Breast epithelium (tissue), 4 donors: ENCODE results near the gene GATAD2B. TPM values are rescaled to one million over a fixed set of nuclear protein-coding genes. Genes with fewer than 3 reads are reported as not detected.

Experiments
- DNase-seq, 2 donors: peaks; one replicate each; pipeline ENCODE4 v3.0.0-alpha.2; 2019; ENCODE audit warnings: low spot score in 2 of 2
- H3K27ac ChIP-seq, 2 donors: fragments of 200-600 bp; sonication (generic) in 1 of 2; one replicate each; pipeline ENCODE4 v1.5.1; 2016 to 2019; ENCODE audit warnings: mild to moderate bottlenecking in 1 of 2
- H3K27me3 ChIP-seq, 2 donors: fragments of 200-600 bp; sonication (generic) in 1 of 2; one replicate each; pipeline versions ENCODE4 v1.5.1 to v1.6.0; 2017 to 2019; ENCODE audit warnings: control low read depth in 1 of 2, mild to moderate bottlenecking in 1 of 2
- H3K36me3 ChIP-seq: fragments of 200-600 bp; one replicate; pipeline ENCODE4 v1.5.1; 2019
- H3K4me1 ChIP-seq, 2 donors: fragments of 200-600 bp; sonication (generic); one replicate each; pipeline ENCODE4 v1.5.1; 2016 to 2019; ENCODE audit warnings: control low read depth in 1 of 2
- H3K4me3 ChIP-seq, 3 donors: fragments of 200-600 bp; sonication (generic); 1 replicate in 2 of 3; 2 replicates in 1 of 3; pipeline ENCODE4 v1.5.1; 2016 to 2019; ENCODE audit warnings: mild to moderate bottlenecking in 3 of 3, moderate library complexity in 2 of 3
- H3K9me3 ChIP-seq, 2 donors: fragments of 200-600 bp; sonication (generic) in 1 of 2; one replicate each; pipeline ENCODE4 v1.5.1; 2016 to 2019; ENCODE audit warnings: control low read depth in 1 of 2
- CTCF ChIP-seq, 3 donors: fragments of 450-650 bp; IDR thresholded peaks; one replicate each; pipeline ENCODE4 v1.5.1; 2016 to 2017; ENCODE audit warnings: antibody characterized with exemption in 3 of 3, mild to moderate bottlenecking in 3 of 3, moderate library complexity in 3 of 3
- POLR2A ChIP-seq: fragments of 450-650 bp; IDR thresholded peaks from one replicate; pipeline ENCODE4 v1.6.1; 2016; ENCODE audit warnings: antibody characterized with exemption, mild to moderate bottlenecking, moderate library complexity
- POLR2AphosphoS5 ChIP-seq, 3 donors: sonication (generic); formaldehyde crosslinking; IDR thresholded peaks; one replicate each; pipeline ENCODE4 v1.6.1; 2017; ENCODE audit warnings: antibody characterized with exemption in 3 of 3
- intact Hi-C: fragments of 100-400 bp; cut with DNase I; formaldehyde crosslinking; loops from one replicate; pipeline ENCODE4 v1.15.1; 2023; ENCODE audit warnings: low total_unique reads
- total RNA-seq, 3 donors: library from RNA; depleted of rRNA; stranded (reverse); fragments of >200 nt; gene quantifications; one replicate each; pipeline ENCODE4 v1.1.0, GENCODE V29; 2016

The GATAD2B gene
- total RNA-seq, result 10 to 100 TPM; 18.7 to 21.2 (median 20.0) TPM

GRCh38 chr1:153922972-153923925, at the start of gene GATAD2B:
Gene GATAD2B, minus strand, starts transcription at chr1:153922972. Its CDS starts 94,625 bp downstream, at chr1:153828347.
- Histone ChIP-seq H3K36me3 (no peaks in the 10 kb centered on the region), H3K27ac (peak within 1 kb of the TSS; percentile 81 to 93), H3K9me3 (no peaks in the 10 kb centered on the region), H3K4me3 (peak within 1 kb of the TSS; percentile 66 to 91 (median 74)), H3K27me3 (no peaks in the 10 kb centered on the region), H3K4me1 (peaks cover 0 to 22% of the 10 kb centered on the region in 2 donors)
- intact Hi-C loops, result no loop called here
- DNase-seq, result peak; percentile 99
- TF ChIP-seq CTCF (IDR thresholded peaks at IDR 0.05), result no peak
- peak; percentile 27 to 64 (median 55) for TF ChIP-seq POLR2AphosphoS5 (IDR thresholded peaks at IDR 0.05)
- no peak for TF ChIP-seq POLR2A

GRCh38 chr1:153970346-153970745, 47.6 kb upstream of the GATAD2B start:
- Histone ChIP-seq H3K27me3 (no peaks in the 10 kb centered on the region), H3K4me3 (no peak overlapping the region), H3K4me1 (peaks cover 0 to 18% of the 10 kb centered on the region in 2 donors), H3K9me3 (no peaks in the 10 kb centered on the region), H3K27ac (no peak overlapping the region), H3K36me3 (no peaks in the 10 kb centered on the region)
- intact Hi-C loops, result loop anchor here (10.0 kb wide), 1 partner anchor 176 kb away; no protein-coding TSS in a partner anchor
- TF ChIP-seq POLR2AphosphoS5 (IDR thresholded peaks at IDR 0.05), result no peak
- TF ChIP-seq CTCF (IDR thresholded peaks at IDR 0.05), result no peak
- TF ChIP-seq POLR2A, result no peak
- DNase-seq, result no peak

- H3K4me3 ChIP-seq, result peak overlapping the region in 2 of 3 donors; percentile 66 to 72
- peaks cover 0 to 18% of the 10 kb centered on the region in 2 donors for H3K4me1 ChIP-seq
- intact Hi-C loops, result no loop called here
- no peak for DNase-seq
- H3K27ac ChIP-seq, result peak overlapping the region; percentile 83 to 88
- no peaks in the 10 kb centered on the region for H3K27me3 ChIP-seq
- TF ChIP-seq POLR2AphosphoS5 (IDR thresholded peaks at IDR 0.05), result no peak
- TF ChIP-seq POLR2A, result no peak
- no peak for TF ChIP-seq CTCF (IDR thresholded peaks at IDR 0.05)
- no peaks in the 10 kb centered on the region for H3K9me3 ChIP-seq
- H3K36me3 ChIP-seq, result no peaks in the 10 kb centered on the region
These were observed 46.2 kb upstream of the GATAD2B start for GRCh38 chr1:153968972-153969371.

GRCh38 chr1:153968408-153968807, 45.6 kb upstream of the GATAD2B start:
- TF ChIP-seq CTCF (IDR thresholded peaks at IDR 0.05) (no peak), POLR2A (no peak), POLR2AphosphoS5 (IDR thresholded peaks at IDR 0.05) (no peak)
- intact Hi-C loops, result no loop called here

GRCh38 chr1:153968000-153968363, 45.2 kb upstream of the GATAD2B start:
- no peaks in the 10 kb centered on the region for H3K27me3 ChIP-seq
- peak overlapping the region; percentile 83 to 88 for H3K27ac ChIP-seq
- peak; percentile 72 to 85 for DNase-seq
- intact Hi-C loops, result no loop called here
- TF ChIP-seq POLR2A (peak; percentile 31), POLR2AphosphoS5 (IDR thresholded peaks at IDR 0.05) (no peak)
- H3K4me1 ChIP-seq, result peaks cover 0 to 18% of the 10 kb centered on the region in 2 donors
- no peaks in the 10 kb centered on the region for H3K36me3 ChIP-seq
- no peaks in the 10 kb centered on the region for H3K9me3 ChIP-seq
- H3K4me3 ChIP-seq, result peak overlapping the region; percentile 58 to 72 (median 66)

More at GRCh38 chr1:153968408-153968807, 45.6 kb upstream of the GATAD2B start:
- Histone ChIP-seq H3K9me3 (no peaks in the 10 kb centered on the region), H3K36me3 (no peaks in the 10 kb centered on the region), H3K4me3 (peak overlapping the region; percentile 58 to 72 (median 66)), H3K27me3 (no peaks in the 10 kb centered on the region), H3K4me1 (peaks cover 0 to 18% of the 10 kb centered on the region in 2 donors), H3K27ac (peak overlapping the region; percentile 83 to 88)
- DNase-seq, result no peak
